Trophoblast cell (in vitro differentiated cells and primary cell): Measurements from ENCODE around the gene IKBKG.

Experiments
- DNase-seq, 2 donors: peaks; one replicate each; pipeline ENCODE4 v3.0.0-alpha.2; 2016
- H2AFZ ChIP-seq: 2 replicates; pipeline ENCODE4 v1.6.1; 2013; ENCODE audit warnings: low read length, moderate library complexity, mild to moderate bottlenecking; ENCODE audit not compliant: insufficient read depth, poor library complexity
- H2AK5ac ChIP-seq: 2 replicates; pipeline ENCODE4 v1.6.1; 2013; ENCODE audit warnings: mild to moderate bottlenecking, low read length
- H2BK120ac ChIP-seq: 2 replicates; pipeline ENCODE4 v1.6.1; 2013; ENCODE audit warnings: low read length, mild to moderate bottlenecking, moderate library complexity; ENCODE audit not compliant: insufficient read depth, poor library complexity
- H2BK12ac ChIP-seq: 2 replicates; pipeline ENCODE4 v1.6.1; 2013; ENCODE audit warnings: mild to moderate bottlenecking, low read length, moderate library complexity
- H2BK5ac ChIP-seq: 2 replicates; pipeline ENCODE4 v1.6.1; 2013; ENCODE audit warnings: low read length, low read depth, moderate library complexity, mild to moderate bottlenecking; ENCODE audit not compliant: poor library complexity
- H3K14ac ChIP-seq: 2 replicates; pipeline ENCODE4 v1.6.1; 2013; ENCODE audit warnings: mild to moderate bottlenecking, low read length
- H3K18ac ChIP-seq: 2 replicates; pipeline ENCODE4 v1.6.1; 2013; ENCODE audit warnings: mild to moderate bottlenecking, low read length
- H3K23ac ChIP-seq: 2 replicates; pipeline ENCODE4 v1.6.1; 2013; ENCODE audit warnings: low read length
- H3K27ac ChIP-seq: 2 replicates; pipeline ENCODE4 v1.5.1; 2013; ENCODE audit warnings: low read depth, mild to moderate bottlenecking, inconsistent platforms, low read length, moderate library complexity
- H3K27me3 ChIP-seq: 2 replicates; pipeline ENCODE4 v1.6.1; 2013; ENCODE audit warnings: inconsistent platforms, mild to moderate bottlenecking, low read length, moderate library complexity; ENCODE audit not compliant: insufficient read depth
- H3K36me3 ChIP-seq, 2 experiments: 1 replicate in 1 of 2; 2 replicates in 1 of 2; pipeline ENCODE4 v1.6.1; 2013; ENCODE audit warnings: low read length in 2 of 2, mild to moderate bottlenecking in 2 of 2, moderate library complexity in 1 of 2; ENCODE audit not compliant: insufficient read depth in 2 of 2, control insufficient read depth in 1 of 2
- H3K4ac ChIP-seq: 2 replicates; pipeline ENCODE4 v1.6.1; 2013; ENCODE audit warnings: low read depth, mild to moderate bottlenecking, low read length, moderate library complexity
- H3K4me1 ChIP-seq, 2 experiments: 1 replicate in 1 of 2; 2 replicates in 1 of 2; pipeline ENCODE4 v1.6.1; 2013; ENCODE audit warnings: low read length in 2 of 2, mild to moderate bottlenecking in 2 of 2, moderate library complexity in 1 of 2; ENCODE audit not compliant: insufficient read depth in 2 of 2, control insufficient read depth in 1 of 2
- H3K4me2 ChIP-seq: 2 replicates; pipeline ENCODE4 v1.6.1; 2013; ENCODE audit warnings: inconsistent platforms, mild to moderate bottlenecking, low read length, moderate library complexity
- H3K4me3 ChIP-seq: 2 replicates; pipeline ENCODE4 v1.5.1; 2013; ENCODE audit warnings: mild to moderate bottlenecking, low read depth, low read length, inconsistent platforms
- H3K79me1 ChIP-seq: one replicate; pipeline ENCODE4 v1.6.1; 2013; ENCODE audit warnings: low read length
- H3K79me2 ChIP-seq: 2 replicates; pipeline ENCODE4 v1.6.1; 2013; ENCODE audit warnings: low read length, mild to moderate bottlenecking; ENCODE audit not compliant: control insufficient read depth, insufficient read depth, poor library complexity
- H3K9ac ChIP-seq: 2 replicates; pipeline ENCODE4 v1.6.1; 2013; ENCODE audit warnings: mild to moderate bottlenecking, low read length
- H3K9me3 ChIP-seq: 2 replicates; pipeline ENCODE4 v1.6.1; 2013; ENCODE audit warnings: low read depth, mild to moderate bottlenecking, control low read depth, inconsistent platforms, low read length; ENCODE audit not compliant: insufficient read depth
- H4K12ac ChIP-seq: 2 replicates; pipeline ENCODE4 v1.6.1; 2013; ENCODE audit warnings: low read depth, mild to moderate bottlenecking, low read length, moderate library complexity
- H4K8ac ChIP-seq: 2 replicates; pipeline ENCODE4 v1.6.1; 2013; ENCODE audit warnings: low read depth, mild to moderate bottlenecking, low read length, moderate library complexity
- H4K91ac ChIP-seq: one replicate; pipeline ENCODE4 v1.6.1; 2013; ENCODE audit warnings: low read depth, mild to moderate bottlenecking, low read length, moderate library complexity
- WGBS: extraction: QIAGEN DNeasy Blood & Tissue Kit; methylation state at CpG from one replicate; pipeline ENCODE4 v1.1.7; 2013; ENCODE audit warnings: missing lambda C conversion rate; ENCODE audit not compliant: insufficient read length, insufficient coverage; ENCODE audit errors: extremely low coverage; 5-methylcytosine and 5-hydroxymethylcytosine counted together

Gene IKBKG

DNA sequence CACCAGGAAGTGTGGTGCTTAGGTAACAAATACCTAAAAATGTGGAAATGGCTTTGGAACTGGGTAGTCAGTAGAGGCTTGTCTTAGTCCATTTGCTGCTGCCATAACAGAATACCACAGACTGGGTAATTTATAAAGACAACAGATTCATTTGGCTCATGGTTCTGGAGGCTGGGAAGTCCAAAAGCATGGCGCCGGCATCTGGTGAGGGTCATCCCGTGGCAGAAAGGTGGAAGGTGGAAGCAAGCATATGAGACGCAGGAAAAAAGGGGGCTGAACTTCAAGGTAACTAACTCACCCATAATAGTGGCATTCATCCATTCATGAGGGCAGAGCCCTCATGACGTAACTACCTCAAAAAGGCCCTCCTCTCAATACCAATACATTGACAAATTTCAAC is 38.0 kb upstream of the IKBKG start:
- no peak overlapping the region for H3K23ac ChIP-seq
- H2AFZ ChIP-seq, result no peak overlapping the region
- H2BK120ac ChIP-seq, result no peak overlapping the region
- H3K4me1 ChIP-seq, result peaks cover 15 to 16% of the 10 kb centered on the region in 2 experiments
- no peak overlapping the region for H2BK5ac ChIP-seq
- no peak overlapping the region for H4K91ac ChIP-seq
- H3K4ac ChIP-seq, result no peak overlapping the region
- H3K27me3 ChIP-seq, result no peaks in the 10 kb centered on the region
- no CpG with 5 or more reads among the region's 5 CpGs for WGBS
- no peak overlapping the region for H3K18ac ChIP-seq
- H3K4me3 ChIP-seq, result no peak overlapping the region
- H3K79me2 ChIP-seq, result no peaks in the 10 kb centered on the region
- no peaks in the 10 kb centered on the region for H3K9me3 ChIP-seq
- DNase-seq, result no peak
- H3K4me2 ChIP-seq, result no peak overlapping the region
- H3K79me1 ChIP-seq, result peaks cover 10% of the 10 kb centered on the region
- H4K8ac ChIP-seq, result no peak overlapping the region
- H4K12ac ChIP-seq, result no peak overlapping the region
- H3K36me3 ChIP-seq, result peaks cover 24% of the 10 kb centered on the region in 2 experiments
- H3K14ac ChIP-seq, result no peak overlapping the region
- no peak overlapping the region for H3K9ac ChIP-seq
- H2AK5ac ChIP-seq, result no peak overlapping the region
- no peak overlapping the region for H3K27ac ChIP-seq
- H2BK12ac ChIP-seq, result no peak overlapping the region

DNA sequence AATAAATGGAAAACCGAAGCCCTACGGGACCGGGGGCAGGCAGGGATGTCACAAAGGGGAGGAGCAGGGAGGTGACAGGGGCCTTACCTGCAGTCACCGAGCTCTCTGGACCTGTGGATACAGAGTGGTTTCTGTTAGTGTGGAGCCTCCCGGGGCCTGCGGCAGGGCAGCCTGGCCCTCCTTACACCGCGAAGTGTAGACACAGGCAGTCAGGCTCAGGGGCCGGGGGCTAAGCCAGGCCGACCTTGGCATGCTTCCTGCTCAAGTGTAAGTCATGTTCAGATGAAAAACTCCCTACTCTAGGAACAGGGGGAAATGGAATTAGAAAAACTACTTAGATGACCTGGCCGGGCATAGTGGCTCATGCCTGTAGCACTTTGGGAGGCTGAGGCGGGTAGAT is 35.7 kb upstream of the IKBKG start:
- H3K23ac ChIP-seq, result no peak overlapping the region
- H4K91ac ChIP-seq, result no peak overlapping the region
- H3K79me2 ChIP-seq, result peaks cover 2% of the 10 kb centered on the region
- no peak overlapping the region for H3K9ac ChIP-seq
- peaks cover 3 to 7% of the 10 kb centered on the region in 2 experiments for H3K4me1 ChIP-seq
- no peak overlapping the region for H2BK12ac ChIP-seq
- H3K14ac ChIP-seq, result no peak overlapping the region
- H2AFZ ChIP-seq, result no peak overlapping the region
- H3K4ac ChIP-seq, result no peak overlapping the region
- H3K9me3 ChIP-seq, result no peaks in the 10 kb centered on the region
- no peak overlapping the region for H4K8ac ChIP-seq
- no peak overlapping the region for H3K18ac ChIP-seq
- H3K4me2 ChIP-seq, result no peak overlapping the region
- peaks cover 16 to 17% of the 10 kb centered on the region in 2 experiments for H3K36me3 ChIP-seq
- DNase-seq, result no peak
- H3K27ac ChIP-seq, result peak overlapping the region; percentile 7
- peaks cover 10% of the 10 kb centered on the region for H3K79me1 ChIP-seq
- H3K4me3 ChIP-seq, result no peak overlapping the region
- no peak overlapping the region for H4K12ac ChIP-seq
- H2BK5ac ChIP-seq, result no peak overlapping the region
- no peak overlapping the region for H2BK120ac ChIP-seq
- no CpG with 5 or more reads among the region's 12 CpGs for WGBS
- H2AK5ac ChIP-seq, result no peak overlapping the region
- no peaks in the 10 kb centered on the region for H3K27me3 ChIP-seq

DNA sequence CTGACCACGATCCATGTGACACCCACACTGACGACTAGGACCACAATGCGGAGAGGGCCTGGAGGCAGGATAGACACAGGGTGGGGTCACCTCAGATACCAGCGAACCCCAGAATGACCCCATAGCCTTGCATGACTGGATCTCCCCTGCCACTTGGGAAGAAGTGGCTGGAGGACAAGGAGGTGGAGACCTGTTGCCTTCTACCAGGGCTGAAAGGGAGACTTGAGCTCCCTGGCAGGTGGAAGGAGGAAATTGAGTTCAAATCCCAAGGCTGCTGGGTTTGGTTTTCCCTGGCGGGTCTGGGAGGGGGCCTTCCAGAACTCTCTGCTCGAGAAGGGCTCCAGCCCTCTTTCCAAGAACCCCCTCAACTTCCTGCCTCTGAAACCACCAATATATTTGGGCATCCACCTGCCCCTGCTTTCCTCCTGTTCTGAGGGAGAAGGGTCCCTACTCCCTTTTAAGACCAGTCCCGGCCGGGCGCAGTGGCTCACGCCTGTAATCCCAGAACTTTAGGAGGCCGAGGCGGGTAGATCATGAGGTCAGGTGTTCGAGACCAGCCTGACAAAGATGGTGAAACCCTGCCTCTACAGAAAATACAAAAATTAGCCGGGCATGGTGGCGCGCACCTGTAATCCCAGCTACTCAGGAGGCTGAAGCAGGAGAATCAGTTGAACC is 34.4 kb upstream of the IKBKG start:
- Histone ChIP-seq H2BK12ac (no peak overlapping the region), H3K79me2 (peaks cover 5% of the 10 kb centered on the region), H3K4me3 (no peak overlapping the region), H3K79me1 (peaks cover 14% of the 10 kb centered on the region), H2BK120ac (no peak overlapping the region), H3K9ac (no peak overlapping the region), H4K12ac (no peak overlapping the region), H3K23ac (no peak overlapping the region), H3K4me1 (peaks cover 10 to 16% of the 10 kb centered on the region in 2 experiments), H3K9me3 (no peaks in the 10 kb centered on the region), H4K91ac (no peak overlapping the region), H2BK5ac (no peak overlapping the region), H3K4ac (no peak overlapping the region), H3K27ac (no peak overlapping the region), H3K18ac (no peak overlapping the region), H4K8ac (no peak overlapping the region), H3K4me2 (no peak overlapping the region), H3K27me3 (no peaks in the 10 kb centered on the region), H3K36me3 (peaks cover 6 to 7% of the 10 kb centered on the region in 2 experiments), H2AFZ (no peak overlapping the region), H3K14ac (no peak overlapping the region), H2AK5ac (no peak overlapping the region)
- WGBS, result no CpG with 5 or more reads among the region's 16 CpGs
- DNase-seq, result no peak

DNA sequence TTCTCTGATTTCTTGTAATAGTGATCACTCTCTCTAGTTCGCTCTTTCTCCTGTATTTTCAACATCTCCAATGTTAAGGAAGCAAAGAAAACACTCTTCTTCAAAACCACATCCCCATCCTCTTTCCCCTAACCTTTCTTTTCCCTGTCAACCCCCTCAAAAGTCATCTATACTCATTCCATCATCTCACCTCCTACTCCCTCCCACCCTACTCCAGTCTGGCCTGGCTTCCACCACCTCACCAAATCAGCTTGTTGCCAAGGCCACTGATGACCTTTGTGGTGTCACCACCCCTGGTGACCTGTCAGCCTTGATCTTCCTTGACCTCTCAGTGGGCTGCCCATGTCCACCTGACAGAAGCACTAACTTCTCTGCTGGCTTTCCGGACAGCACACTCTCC is 33.7 kb upstream of the IKBKG start:
- Histone ChIP-seq H3K9ac (no peak overlapping the region), H3K79me1 (peaks cover 14% of the 10 kb centered on the region), H3K23ac (no peak overlapping the region), H3K36me3 (peaks cover 4 to 5% of the 10 kb centered on the region in 2 experiments), H2BK120ac (no peak overlapping the region), H3K27me3 (no peaks in the 10 kb centered on the region), H3K4ac (no peak overlapping the region), H2BK5ac (no peak overlapping the region), H3K9me3 (no peaks in the 10 kb centered on the region), H3K4me3 (no peak overlapping the region), H3K4me2 (no peak overlapping the region), H4K91ac (no peak overlapping the region), H3K79me2 (peaks cover 5% of the 10 kb centered on the region), H2BK12ac (no peak overlapping the region), H3K4me1 (peaks cover 10 to 16% of the 10 kb centered on the region in 2 experiments), H2AK5ac (no peak overlapping the region), H3K27ac (no peak overlapping the region), H3K18ac (no peak overlapping the region), H3K14ac (no peak overlapping the region), H2AFZ (no peak overlapping the region), H4K8ac (no peak overlapping the region), H4K12ac (no peak overlapping the region)
- DNase-seq, result no peak
- WGBS, result no CpG with 5 or more reads among the region's 2 CpGs
